HG03103 (cell line): ENCODE data around the gene HDAC5.
A peak's percentile ranks its signal among the peaks of the same experiment; 100 is the strongest.
"Not testable (repeated sequence)": the region's sequence is repeated elsewhere in the genome, so short reads cannot be mapped to it uniquely, and the experiment has no call there.

Experiments
- ATAC-seq: cut with Tn5 transposase; IDR thresholded peaks from one replicate; pipeline ENCODE4 v1.9.1; 2021; ENCODE audit warnings: low read depth; ENCODE audit not compliant: unreplicated experiment

HDAC5 gene

GRCh38 chr17:44133918-44134476, 10.6 kb upstream of the HDAC5 start:
- ATAC-seq = no peak

- ATAC-seq = no peak
Observed at GRCh38 chr17:44132275-44132821, 8.9 kb upstream of the HDAC5 start.

DNA sequence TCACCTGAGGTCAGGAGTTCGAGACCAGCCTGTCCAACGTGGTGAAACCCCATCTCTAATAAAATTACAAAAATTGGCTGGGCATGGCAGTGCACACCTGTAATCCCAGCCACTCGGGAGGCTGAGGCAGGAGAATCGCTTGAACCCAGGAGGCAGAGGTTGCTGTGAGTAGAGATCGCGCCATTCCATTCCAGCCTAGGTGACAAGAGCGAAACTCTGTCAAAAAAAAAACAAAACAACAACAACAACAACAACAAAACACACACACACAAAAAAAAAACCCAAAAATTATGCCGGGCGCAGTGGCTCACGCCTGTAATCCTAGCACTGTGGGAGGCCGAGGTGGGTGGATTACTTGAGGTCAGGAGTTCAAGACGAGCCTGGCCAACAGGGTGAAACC, 7.9 kb upstream of the HDAC5 start:
- ATAC-seq = not testable (repeated sequence)

DNA sequence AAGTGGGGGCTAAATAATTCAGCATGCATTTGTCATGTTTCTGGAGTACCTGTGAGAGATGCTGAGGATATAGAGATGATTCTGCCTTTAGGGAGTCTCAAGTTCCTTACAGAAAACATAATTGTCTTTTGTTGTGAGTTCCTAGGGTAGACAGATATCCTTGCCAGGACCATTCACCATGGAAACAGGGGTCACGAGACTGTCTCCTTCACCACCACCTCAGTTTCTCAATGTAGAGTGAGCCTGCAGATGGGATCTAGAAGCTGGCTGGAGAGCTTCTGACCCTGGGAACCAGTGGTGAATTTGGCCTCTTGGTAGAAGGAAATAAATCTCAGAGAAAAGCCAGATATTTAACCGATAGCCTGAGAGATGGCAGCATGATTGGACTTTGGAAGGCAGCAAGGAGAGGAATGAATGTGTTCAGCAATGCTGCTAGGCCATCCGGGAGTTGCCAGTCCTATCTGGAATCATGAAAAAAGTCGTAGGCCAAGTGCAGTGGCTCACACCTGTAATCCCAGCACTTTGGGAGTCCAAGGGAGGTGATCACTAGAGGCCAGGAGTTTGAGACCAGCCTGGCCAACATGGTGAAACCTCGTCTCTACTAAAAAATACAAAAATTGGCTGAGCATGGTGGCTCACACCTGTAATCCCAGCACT, 7.4 kb upstream of the HDAC5 start:
- no peak for ATAC-seq

DNA sequence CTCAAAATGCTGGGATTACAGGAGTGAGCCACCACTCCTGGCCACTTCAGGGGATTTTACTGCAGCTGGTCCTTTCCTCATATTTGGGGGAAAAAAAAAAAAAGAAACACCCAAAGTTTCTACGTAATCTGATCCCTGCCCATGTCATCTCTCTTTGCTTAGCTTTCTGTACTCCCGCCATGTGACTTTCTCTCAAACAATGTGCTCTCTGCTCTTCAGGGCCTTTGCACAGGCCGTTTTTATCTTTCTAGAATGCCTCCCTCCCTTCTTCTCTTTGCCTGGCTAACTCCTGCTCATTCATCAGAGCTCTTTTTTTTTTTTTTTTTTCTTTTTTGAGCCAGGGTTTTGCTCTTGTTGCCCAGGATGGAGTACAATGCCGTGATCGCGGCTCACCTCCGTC, 4.9 kb upstream of the HDAC5 start:
- no peak for ATAC-seq

DNA sequence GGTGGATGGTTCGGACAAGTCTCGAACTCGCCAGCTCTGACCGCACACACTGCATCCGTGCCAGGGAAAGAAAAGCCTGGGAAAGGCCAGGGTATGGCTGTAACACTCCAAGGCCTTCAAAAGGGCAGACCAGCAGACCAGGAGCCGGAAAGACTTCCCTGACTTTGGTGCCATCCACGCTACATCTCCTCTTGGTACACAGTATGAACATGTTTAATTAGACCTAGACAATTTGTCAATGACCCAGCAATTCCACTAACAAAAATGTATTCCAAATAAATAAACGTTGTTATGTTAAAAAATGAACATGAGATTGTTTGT, 637 bp upstream of the HDAC5 start:
- no peak for ATAC-seq

GRCh38 chr17:44122816-44123355, 555 bp downstream of the HDAC5 start:
- ATAC-seq = peak; percentile 23

- no peak for ATAC-seq
Observed at GRCh38 chr17:44121997-44122815, 1.2 kb downstream of the HDAC5 start.

DNA sequence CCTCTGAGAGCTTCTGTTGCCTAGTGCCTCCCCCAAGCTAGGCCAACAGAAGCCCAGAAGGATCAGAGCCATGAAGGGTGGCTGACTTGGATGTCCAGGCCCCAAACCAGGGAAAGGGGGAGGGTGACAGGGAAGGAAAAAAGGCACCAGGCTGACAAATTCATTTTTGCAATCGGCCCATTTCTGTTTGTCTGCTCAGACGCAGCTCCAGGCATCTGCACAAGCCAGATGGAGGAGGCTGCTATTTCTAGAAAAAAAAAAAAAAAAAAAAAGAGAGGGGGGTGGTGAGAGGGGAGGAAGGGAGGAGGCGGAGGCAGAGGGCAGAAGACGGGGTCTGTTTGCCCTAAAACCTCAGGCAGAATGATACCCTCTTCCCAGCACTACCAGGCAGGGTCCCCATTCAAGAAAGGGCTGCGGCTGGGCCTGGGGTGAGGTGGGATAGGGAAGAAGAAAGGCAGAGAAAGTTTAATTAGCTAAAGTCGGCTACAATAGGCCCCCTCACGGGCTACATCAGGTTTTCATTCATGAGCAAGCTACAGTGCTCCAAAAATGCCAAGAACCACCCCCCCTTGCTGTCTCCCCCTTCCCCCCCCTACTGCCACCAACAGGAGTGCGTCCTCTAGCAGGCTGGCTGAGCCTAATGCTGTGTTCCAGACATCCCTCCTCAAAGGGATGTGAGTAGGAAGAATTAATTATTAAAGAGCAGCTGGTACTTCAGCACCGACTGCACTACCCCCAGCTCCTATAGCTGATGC, 2.4 kb downstream of the HDAC5 start:
- no peak for ATAC-seq

- ATAC-seq = not testable (repeated sequence)
Observed at GRCh38 chr17:44120281-44120680, 3.2 kb downstream of the HDAC5 start.

DNA sequence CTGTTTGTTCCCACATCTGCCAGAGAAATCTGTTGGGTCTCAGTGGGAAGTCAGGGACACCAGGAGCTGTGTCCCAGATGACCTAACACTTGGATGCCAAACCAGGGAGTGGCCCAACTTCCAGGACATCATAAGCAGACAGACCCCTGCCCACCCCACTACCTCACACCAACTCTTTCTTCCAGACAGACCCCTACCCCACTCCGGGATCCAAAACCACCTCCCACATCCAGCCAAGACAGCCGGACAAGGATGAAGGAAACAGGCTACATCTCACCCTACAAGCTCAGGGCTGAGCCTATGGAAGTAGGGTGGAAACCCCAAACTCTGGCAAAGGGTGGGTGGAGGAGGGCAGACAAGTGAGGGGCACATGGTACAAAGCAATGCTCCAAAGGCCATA, 3.6 kb downstream of the HDAC5 start:
- ATAC-seq = no peak

DNA sequence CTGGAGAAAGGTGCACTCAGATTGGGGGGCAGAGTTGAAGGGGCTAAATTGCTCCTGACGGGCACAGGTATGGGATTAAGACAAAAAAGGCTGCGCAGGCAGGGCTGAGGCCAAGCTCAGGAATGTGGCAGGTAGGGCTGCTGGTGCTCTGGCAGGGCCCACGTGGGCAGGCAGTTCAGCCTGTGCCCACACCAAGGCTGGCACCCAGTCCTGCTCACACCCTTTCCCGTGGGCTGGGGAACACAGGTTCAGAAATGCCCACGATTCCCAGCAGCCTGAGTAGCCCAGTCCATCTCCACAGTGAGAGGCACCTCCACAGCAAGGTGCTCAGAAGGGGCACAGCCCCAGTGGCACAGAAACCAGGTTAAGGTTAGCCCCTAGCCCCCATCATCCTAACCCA, 4.4 kb downstream of the HDAC5 start:
- no peak for ATAC-seq

DNA sequence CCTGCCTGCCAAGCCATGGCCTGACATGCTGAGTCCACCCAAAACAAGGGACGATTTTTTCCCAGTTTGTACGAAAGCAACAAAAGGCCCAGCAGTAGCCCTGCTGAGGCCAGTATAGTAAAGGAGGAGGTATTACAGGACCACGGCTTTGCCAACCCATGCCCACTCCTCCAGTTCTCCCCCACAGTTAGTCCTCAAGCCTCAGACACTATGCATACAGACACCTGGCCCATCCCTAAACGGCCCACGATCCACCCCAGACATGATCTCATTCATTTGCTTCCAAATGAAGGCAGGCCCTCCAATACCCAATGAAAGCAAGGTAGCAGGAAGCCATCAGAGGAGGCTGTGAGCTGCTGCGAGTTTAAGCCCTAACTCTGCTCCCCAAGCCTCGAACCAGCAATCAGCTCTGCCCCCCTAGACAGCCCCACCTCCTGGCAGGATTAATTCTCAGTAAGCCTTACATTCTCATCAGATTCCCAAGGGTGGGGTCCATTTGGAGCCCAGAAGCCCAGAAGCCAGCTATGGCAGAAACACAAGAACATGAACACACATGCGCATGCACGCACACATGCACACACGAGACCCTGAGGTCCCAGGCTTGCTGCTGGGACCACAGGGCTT, 4.9 kb downstream of the HDAC5 start:
- no peak for ATAC-seq

DNA sequence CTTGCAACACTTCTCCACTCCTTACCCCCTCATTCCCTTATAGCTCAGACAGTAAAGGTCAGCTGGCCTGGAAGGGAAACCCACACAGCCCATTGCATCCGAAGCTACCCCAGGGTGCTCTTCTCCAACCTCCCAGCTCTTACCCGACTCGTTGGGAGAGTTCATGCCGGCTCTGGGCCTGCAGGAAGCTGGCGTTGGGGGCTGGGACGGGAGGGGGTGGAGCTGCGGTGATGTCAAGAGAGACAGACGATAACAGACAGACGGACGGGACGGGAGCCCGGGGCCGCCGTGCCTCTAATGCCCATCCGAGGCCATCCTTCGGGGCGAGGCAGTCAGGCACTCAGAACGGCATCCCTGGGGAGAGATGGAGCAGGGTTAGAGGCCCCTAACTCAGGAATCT, 6.1 kb downstream of the HDAC5 start:
- no peak for ATAC-seq

DNA sequence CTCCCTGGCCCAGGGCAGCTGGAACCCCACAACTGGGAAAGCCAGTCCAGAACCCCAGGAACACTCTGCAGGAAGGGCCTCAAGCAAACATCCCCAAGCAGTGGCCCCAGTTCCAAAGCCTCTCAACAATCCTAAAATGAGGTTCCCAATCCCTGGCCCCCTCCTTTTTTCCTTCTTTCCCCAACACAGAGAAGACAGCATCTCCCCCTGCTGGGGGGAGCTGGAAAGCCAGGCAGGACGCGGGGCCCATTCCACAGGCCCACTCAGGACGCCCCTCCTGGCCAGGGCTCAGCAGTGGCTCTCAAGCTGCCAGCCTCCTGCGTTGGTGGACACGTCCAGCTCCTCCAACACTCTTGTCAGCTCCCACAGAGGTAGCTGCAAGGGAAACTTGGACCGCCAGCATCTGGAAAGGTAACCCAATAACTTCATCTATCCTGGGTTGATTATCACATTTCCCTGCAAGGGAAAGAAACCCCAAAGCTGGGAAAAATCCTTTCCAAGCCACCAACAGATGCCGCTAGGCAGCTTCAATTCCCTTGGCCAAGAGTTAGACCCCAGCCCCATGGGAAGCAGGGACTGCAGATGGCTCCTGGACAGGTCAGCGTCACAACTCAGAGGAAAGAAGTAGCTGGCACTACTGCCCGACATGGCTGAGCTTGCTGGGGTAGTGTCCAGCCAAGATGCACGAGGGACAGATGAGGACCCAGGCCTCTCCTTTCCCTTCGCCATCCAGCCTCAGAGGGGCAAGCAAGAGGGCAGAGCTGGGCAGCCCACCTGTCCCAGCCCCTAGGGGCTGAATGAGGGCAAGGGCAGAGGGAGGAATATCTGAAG, 7.6 kb downstream of the HDAC5 start:
- no peak for ATAC-seq

GRCh38 chr17:44113868-44114840, 9.3 kb downstream of the HDAC5 start:
- ATAC-seq = no peak

DNA sequence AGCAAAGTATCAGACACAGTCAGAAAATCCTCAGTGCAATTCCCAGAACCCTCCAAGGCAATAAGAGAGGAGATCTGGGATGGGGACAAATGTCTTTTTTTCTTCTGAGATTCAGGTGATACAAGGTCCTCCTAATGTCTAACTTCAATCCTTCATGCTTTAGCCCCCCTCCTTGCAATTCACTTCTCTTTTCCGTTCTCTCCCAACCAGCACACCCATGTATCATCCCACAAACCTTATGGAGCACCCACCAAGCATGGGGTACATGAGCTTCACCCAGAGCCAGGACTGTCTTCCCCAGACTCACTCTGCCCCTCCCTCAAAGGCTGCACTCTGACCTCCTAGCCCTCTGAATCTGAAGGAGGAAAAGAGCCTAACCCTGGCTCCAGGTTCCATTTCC, 10.1 kb downstream of the HDAC5 start:
- no peak for ATAC-seq
